Renal pelvis (tissue), 4 donors: ENCODE measurements around the gene MTSS2. TPM values are rescaled to one million over a fixed set of nuclear protein-coding genes. Genes with fewer than 3 reads are reported as not detected.
"Not testable (repeated sequence)": the region's sequence is repeated elsewhere in the genome, so short reads cannot be mapped to it uniquely, and the experiment has no call there.

Experiments
- DNase-seq: peaks from one replicate; pipeline ENCODE4 v3.0.0-alpha.2; 2013
- polyA plus RNA-seq, 3 donors: library from polyadenylated mRNA; unstranded; fragments of 120-200 nt; gene quantifications; one replicate each; pipeline ENCODE4 v1.2.1, GENCODE V29; 2013; ENCODE audit not compliant: insufficient read length in 3 of 3

The MTSS2 gene
- polyA plus RNA-seq, 3 donors, result 49.9 to 58.1 (median 55.2) TPM

DNA sequence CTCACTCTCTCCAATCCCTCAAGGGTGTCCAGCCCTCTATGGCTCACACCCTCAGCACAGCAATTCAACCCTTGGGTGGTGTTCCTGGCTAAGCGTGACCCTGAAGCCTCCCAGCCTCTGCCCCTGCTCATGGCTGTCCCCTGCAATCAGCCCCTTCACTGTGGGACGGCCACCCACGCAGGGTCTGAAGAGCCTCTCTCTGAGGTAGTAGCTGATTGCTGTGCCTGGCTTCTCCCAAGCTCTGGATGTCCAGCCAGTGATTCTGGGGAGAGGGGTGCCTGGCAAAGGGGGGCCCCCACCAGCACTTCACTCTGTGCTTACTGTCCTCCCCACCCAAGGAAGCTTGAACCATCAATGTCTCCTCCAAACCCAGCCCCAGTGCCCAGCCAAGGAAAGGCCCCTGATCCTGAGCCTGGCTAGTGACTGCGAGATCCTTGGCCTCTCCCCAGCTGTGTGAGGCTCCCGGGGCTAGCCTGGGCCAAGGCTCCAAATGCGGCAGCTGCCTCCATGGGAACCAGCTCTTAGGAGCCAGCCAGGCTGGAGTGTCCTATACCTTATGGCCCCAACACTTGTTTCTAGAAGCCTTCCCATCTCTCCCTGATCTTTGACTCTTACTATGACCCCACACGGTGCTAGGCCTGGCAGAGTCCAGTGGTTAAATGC is 9.9 kb downstream of the MTSS2 start:
- DNase-seq, result no peak

DNA sequence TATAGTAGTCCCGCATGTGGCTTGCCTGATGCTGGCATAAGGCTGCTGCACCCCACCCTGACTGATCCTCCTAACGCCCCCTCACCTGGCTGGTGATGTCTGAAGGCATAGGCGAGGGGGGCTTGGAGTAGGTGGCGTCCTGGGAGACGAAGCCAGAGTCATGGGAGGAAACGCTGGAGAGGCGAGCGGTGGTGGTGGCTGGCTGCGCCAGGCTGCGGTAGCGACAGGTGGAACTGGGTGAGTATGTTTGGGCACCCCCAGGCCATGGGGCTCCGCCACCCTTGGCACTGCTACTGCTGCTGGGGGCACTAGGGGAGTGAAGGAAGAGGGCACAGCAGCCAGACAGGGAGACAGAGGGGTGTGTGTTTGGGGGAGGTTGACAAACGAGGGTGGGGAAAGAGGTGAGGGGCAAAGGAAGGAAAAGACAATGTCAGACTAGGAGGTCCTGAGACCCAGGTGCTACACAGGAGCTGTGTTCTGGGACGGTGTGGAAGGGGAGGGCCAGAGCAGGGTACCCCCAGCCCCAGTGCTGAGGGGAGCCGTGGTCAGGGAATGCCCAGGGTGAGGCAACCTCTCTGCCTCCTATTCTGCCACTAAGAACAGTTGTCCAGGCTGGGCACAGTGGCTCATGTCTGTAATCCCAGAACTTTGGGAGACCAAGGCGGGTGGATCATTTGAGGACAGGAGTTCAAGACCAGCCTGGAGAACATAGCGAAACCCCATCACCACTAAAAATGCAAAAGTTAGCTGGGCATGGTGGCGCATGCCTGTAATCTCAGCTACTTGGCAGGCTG is 11.4 kb downstream of the MTSS2 start:
- no peak for DNase-seq

DNA sequence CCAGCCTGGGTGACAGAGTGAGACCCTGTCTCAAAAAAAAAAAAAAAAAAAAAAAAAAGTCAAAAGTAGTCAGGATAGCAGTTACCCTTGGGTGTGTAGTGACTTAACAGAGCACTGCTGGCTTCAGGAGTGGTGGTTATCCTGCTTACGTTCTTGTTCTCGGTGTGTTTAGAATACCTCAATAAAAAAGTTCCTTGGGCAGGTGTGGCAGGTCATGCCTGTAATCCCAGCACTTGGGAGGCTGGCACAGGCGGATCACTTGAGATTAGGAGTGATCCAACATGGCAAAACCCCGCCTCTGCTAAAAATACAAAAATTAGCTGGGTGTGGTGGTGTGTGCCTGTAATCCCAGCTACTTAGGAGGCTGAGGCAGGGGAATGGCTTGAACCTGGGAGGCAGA is 14.9 kb downstream of the MTSS2 start:
- not testable (repeated sequence) for DNase-seq

DNA sequence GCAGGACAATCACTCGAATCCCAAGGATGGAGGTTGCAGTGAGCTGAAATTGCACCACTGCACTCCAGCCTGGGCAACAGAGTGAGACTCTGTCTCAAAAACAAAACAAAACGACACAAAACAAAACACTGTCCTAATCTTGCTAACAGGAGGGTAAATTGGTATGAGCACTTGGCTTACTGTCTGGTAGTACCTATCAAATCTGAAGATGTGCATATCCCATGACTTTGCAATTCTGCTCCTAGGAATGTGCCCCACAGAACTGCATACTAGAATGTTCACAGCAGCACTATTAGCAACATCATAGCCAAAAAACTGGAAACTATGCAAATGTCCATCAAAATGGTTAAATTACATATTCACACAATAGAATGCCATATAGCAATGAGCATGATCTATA is 15.7 kb downstream of the MTSS2 start:
- no peak for DNase-seq

DNA sequence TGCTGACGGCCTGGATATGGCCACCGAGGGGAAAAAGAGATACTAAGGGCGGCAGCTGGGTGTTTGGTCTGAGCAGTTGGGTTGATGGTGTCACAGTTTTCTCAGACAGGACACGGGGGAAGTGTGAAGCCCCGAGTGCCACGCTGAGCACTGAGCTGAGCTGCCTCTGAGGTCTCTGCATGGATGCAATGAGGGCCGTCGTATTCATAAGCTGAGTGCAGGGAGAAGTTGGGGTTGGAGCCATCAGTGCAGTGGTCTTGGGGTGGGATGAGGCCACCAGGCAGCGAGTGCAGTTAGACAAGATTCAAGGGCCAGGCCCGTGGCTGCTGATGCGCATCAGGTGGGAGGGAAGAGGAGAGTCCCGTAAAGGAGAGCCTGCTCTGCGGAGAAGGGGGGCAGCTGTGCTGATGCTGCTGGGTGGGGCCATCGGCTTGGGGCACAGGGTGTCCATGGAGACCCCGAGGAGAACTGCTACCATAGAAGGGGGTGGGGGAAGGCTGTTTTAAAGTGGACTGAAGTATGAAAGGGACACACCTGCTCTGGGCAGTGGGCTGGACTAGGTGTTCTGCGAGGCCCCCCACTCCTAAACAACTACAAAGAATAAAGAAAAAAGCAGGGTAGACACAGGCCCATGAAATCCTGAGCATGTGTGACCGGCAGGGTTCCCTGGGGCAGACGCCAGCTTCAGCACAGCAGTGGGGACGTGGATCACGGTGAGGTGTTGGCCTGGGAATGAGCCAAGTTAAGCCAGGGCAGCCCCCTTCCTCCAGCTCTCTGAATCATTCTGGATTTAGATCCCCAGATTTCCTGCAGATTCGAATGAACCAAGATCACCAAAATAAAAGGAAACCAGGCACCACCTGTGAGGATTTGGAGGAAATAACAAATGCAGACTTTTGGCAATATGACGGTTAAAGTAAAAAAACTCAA is 19.8 kb downstream of the MTSS2 start:
- DNase-seq, result no peak

DNA sequence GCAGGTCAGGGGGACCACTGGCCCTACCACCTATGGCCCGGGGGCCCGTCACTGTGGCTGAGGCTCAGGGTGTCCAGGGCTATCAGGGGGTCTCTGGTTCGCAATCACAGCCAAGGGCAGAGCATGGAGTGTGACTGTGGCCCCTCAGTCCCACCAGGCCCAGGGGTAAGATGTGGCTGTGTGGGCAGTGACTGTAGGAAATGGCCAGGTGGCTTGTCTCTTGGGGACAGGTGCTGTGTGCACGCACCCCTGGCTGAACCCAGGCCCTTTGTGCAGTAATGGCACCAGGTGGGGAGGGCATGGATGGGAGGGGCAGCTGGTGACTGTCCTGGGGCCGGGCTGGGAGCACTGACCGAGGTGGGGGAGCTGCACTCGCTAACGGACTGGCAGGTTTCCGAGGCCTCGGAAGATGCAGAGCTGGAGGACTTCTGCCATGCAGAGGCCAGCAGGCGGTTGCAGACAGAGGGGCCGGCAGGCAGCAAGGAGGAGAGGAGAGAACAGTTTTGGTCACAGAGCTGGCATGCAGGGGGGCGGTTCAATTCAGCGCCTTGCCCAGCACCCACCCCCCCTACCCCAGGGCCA is 20.6 kb downstream of the MTSS2 start:
- no peak for DNase-seq

DNA sequence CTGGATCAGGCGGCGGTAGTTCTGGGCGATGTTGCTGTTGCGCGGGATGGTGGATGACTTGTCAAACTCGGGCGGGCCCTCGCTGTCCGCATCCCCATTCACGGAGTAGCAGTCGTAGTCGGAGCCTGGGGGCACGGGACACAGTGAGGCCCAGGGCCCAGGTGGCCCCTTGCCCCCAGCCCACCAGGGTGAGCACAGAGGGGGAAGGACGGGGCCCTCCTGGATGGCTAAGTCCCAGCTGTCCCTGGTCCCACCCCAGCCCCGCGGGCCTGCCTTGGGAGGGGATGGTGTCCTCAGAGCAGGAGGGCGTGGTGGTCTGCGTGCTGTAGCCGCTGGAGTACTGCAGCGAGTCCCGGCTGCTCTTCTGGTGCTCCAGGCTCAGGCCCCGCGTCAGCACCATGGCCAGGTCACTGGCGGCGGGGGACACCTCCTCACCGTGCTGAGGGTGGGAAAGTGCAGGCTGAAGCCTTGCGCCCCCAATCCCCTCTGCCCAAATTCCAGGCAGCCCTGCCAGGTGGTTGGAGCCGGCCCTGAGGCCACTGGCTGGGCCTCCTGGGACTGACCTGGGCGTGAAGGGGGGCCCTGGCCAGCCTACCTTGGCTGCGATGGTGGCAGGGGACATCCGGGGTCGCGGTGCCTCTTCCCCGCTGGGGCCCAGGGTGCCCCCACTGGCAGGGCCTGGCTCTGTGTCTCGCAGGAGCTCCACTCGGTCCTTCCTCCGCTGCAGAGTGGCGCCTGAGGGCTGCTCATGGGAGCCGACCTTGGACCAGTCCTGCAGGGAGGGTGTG is 21.3 kb downstream of the MTSS2 start:
- no peak for DNase-seq

DNA sequence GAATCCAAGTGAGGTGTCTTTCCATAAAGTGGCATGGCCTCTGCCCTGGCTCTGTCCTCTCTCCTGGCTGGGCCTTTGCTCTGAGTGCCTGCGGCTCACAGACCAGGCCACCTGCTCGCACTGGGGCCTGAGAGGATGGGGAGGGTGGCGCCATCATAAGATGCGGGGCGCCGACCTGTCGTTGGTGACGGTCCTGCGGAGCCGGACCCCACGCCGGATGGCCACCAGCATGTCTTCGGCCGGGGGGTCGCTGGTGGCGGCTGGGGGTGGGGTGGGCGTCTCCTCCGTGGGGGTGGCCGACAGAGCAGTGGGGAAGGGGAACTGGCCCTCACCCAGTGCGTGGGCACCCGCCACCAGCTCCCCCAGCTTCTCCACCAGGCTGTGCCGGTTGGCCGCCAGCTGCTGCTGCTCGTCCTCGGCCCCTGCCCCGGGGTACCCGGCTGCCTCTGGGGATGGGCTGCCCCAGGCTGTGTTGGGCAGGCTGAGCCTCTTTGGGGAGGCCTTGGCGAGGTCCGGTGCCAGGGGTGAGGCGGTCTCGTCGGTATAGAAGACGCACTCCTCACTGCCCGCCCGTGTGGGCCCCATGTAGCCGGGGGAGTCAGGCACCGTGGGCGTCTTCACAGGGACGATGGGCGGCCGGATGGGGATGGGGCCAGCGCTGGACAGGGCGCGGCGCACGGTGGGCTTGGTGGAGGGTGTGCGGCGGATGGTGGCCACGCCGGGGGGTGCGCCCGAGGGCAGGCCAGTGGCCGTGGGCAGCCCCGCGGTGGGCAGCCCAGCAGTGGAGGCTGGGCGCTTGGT is 22.1 kb downstream of the MTSS2 start:
- DNase-seq, result no peak

DNA sequence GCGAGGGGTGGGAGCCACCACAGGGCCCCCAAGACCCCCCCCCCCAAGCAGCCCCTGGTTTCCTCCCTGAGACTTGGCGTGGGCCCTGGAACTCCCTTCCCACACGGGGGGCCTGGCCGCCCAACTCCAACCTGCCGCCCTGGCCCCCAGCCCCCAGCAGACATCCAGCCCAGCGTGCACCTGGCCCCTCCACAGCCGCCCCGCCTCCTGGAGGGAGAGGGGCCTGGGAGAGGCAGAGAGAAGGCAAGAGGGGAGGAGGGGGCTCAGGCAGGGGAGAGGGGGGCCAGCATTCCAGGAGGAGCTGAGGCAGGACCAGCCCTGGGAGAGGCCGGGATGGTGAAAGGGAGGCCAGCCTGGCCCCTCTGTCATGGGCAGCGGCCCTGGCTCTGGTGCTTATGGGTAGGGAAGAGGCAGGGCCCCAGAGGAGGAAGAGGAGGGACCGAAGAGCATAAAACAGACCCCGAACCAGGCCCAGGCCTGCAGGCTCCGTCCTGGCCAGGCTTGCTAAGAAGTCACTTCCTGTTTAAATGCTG is 22.8 kb downstream of the MTSS2 start:
- no peak for DNase-seq

DNA sequence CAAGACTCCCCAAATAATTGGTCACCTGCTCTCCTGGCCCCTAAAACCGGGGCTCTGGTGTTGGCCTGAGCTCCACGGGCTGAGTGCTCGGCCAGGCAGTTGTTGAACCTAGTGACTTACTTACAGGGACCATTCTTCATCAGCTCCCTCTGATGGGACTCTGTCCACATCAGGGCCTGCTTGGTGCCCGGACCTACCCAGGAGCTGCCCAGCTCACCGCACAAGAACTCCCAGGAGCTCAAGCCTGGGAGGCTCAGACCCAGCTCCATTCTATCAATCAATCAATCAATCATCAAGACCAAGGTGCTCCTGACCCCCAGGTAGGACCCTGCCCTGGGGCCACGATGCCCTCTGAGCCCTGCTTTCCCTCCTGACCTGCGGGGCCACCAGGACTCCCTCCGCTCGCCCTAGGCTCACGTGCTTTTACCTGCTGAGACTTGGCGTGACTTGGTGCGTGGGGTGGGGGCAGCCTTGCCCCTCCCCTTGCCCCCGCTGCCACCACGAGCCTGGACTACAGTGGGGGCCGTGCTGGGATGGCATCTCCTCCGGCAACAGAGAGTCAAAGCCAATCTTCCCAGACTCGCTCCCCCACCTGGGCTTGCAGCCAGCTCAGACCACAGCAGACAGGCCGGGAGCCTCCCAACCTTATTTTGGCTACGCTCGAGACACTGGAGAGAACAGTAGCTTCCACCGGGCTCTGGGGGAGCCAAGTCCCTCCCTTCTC is 23.8 kb downstream of the MTSS2 start:
- no peak for DNase-seq

DNA sequence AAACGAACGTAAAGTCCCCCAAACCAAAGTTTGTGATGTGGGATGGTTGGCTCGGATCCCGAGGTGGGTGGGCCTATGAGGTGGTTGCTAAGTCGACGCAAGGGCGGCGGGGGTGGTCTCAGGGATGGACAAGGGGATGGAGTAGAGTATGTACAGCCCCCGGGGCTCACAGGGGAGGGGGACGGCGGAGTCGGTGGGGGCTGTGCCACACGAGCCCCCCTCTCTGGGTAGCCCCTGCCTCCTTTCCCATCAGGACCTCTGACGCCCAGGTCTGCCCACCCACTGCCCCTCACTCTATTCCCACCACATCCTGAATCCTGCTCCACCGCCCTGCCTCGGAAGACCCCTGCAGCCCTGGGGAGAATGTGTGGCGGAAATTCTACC is 24.3 kb downstream of the MTSS2 start:
- no peak for DNase-seq

DNA sequence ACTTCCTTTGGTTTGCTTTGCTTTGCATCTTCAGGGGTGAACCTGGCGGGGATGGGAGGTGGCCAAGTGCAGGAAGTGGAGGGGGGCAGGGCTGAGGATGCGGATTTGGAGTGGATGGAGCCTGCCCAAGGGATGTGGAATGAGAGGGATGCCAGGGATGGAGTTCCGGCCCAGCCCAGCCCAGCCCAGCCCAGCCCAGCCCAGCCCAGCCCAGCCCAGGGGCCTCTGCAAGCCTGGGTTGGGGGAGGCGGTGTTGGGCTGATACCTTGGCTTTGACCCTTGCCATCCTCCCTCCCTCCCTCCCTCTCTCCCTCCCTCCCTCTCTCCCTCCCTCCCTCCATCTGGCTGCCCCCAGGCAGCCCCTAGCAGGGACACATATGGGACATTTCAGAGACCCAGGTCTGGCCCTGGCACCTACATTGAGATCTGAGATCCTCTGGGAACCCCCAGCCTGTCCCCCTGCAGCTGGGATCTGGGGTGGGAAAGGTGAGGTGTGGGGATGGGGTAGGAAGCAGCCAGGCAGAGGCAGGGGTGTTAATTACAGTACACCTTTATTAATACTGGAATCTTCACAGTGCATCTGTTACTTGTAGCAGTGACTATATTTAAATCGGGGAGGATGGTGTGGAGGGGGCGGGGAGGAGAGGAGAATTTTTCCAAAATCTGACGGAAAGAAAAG is 25.0 kb downstream of the MTSS2 start:
- no peak for DNase-seq

DNA sequence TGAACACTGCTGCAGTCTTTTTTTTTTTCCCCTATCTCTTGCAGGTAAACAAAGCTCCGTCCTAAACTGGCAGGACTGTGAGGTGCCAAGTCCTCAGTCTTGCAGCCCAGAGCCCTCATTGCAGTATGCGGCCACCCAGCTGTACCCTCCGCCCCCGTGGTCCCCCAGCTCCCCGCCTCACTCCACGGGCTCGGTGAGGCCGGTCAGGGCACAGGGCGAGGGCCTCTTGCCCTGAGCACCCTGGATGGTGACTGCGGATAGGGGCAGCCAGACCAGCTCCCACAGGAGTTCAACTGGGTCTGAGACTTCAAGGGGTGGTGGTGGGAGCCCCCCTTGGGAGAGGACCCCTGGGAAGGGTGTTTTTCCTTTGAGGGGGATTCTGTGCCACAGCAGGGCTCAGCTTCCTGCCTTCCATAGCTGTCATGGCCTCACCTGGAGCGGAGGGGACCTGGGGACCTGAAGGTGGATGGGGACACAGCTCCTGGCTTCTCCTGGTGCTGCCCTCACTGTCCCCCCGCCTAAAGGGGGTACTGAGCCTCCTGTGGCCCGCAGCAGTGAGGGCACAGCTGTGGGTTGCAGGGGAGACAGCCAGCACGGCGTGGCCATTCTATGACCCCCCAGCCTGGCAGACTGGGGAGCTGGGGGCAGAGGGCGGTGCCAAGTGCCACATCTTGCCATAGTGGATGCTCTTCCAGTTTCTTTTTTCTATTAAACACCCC is 25.7 kb downstream of the MTSS2 start:
- no peak for DNase-seq

DNA sequence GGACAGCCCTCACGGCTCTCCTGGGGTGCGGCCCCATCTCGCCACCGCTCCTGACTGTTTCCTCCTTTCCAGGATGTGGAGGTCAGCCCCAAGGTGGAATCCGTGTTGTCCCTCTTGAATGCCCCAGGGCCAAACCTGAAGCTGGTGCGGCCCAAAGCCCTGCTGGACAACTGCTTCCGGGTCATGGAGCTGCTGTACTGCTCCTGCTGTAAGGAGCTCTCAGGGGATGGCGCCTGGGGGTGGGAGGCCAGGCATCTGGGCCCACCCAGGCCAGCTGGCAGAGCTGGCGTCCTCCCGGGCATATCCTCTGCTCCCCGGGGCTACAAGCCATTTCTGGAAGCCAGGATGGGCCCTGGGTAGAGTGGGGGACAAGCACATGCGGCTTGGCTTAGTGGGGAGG is 26.3 kb downstream of the MTSS2 start:
- DNase-seq, result no peak

DNA sequence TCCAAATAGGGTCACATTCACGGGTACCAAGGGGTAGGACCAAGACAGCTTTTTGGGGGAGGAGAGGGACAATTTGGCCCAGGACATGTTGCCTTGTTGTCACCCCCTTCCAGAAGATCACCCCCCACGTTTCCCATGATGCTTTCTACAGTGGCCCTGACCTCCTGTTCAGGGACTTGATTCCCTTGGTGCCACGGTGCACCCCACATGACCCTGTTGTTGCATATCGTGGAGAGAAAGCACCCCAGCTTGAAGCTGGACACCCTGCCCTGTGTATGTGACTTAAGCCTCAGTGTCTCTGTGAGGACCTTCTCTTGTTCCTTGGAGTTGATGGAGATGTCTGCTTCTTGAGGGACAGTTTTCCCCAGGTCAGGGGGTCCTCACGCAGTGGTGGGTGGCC is 26.9 kb downstream of the MTSS2 start:
- DNase-seq, result no peak

DNA sequence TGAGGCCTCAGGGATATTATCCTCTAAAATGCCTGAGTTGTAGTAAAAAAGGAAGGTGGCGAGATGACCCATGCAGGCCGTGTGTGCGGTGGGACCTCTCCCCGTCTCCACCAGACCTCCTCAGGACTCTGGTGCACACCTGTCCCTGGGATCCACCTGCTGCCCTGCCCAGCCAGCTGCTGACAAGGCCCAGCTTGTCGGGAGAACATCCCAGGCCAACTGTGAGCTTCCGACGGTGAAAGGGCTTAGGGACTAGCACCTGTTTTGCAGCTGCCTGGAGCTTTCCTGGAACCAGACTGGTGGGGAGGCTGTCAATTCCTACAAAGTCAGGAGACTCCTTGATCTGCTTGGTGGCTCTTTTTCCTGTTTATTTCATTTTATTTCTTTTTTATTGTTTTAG is 27.9 kb downstream of the MTSS2 start:
- DNase-seq, result no peak

DNA sequence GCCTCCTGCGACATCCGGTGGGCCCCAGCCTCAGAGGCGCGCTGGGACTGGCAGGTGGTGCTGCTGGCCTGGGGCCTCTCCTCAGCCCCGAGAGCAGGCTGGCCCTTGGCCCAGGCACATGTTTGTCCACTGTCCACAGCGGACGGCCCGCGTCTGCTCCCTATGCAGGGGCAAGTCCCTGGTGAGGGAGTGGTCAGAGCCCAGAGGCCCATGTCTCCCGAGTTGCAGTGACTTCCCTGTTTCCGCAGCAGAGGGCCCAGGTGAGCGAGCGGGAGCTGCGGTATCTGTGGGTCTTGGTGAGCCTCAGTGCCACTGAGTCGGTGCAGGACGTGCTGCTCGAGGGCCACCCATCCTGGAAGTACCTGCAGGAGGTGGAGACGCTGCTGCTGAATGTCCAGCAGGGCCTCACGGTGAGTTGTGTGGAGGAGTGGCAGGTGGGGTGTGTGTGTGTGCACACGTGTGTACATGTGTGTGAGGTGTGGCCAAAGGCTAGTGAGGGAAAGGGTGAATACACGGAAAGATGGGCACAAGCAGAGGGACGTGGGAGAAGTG is 29.1 kb downstream of the MTSS2 start:
- no peak for DNase-seq
